Measurements from ENCODE around the gene REV3L.
"Not testable (repeated sequence)": the region's sequence is repeated elsewhere in the genome, so short reads cannot be mapped to it uniquely, and the experiment has no call there.

REV3L gene

DNA sequence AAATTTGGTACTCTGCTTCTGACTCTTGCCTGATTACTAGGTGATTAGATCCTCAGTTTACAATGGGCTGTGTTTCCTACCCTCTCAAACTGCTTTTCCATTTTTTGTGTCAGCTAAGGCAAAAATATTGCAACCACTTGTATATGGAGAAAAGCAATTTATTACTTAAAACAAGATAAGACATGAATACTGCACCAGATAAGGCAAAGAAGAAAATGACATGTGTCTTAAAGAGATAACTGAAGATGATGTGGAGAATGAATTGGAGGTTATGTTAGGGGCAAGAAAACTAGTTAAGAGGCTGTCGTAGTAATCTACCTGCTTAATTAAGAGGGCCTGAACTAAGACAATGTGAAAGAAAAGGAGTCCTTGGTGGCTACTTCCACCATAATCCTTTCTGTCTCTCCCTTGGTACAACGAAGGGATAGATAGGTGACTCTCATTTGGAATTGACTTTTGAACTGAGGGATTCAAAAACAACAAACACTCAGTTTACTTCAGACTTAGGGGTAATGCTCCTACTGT, 16.3 kb upstream of the REV3L start:
- no peak for DNase-seq (ENCODE audit: low read depth in 2 of 2)

DNA sequence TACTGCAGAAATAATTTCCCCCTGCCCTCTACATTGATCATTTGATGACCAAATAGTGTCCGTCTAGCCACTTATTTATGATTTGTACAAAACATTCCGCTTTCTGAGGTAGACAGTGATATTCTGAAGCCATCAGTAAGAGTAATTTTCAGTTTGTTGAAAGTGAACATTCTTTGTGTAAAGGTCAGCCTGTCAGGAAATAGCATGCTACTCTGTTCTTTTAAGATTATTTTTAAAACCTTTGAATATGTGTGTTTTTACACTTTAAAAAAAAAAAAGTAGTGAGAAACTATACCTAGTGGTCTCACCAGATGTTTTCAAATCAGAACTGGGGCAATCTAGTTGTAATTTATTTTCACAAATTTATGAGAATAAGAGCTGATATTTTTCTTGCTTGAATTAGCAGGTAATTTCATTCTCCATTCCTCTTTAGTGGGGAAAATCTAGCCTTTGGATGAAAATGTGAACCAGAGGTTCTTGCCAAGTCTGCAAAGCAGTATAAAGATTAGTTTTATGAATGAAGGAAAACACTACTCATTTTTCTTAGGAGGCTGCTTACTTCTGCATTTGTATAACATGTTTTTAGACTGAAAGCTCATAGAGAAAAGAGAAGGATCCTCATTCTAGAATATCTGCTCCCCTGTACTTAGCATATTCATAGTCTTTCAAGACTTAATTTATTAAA, 12.1 kb upstream of the REV3L start:
- DNase-seq (ENCODE audit: low read depth in 2 of 2) = no peak

DNA sequence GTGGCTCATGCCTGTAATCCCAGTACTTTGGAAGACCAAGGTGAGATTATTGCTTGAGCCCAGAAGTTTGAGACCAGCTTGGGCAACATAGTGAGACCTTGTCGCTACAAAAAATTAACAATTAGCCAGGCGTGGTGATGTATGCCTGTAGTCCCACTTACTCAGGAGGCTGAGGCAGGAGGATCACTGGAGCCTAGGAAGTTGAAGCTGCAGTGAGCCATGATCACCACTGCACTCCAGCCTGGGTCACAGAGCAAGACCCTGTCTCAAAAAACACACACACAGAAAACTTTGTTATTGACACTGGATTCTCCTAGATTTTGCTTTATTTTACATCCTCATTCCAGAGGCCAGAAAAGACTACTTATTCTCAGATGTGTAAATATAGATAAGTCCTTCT, 9.5 kb upstream of the REV3L start:
- no peak for DNase-seq (ENCODE audit: low read depth in 2 of 2)

DNA sequence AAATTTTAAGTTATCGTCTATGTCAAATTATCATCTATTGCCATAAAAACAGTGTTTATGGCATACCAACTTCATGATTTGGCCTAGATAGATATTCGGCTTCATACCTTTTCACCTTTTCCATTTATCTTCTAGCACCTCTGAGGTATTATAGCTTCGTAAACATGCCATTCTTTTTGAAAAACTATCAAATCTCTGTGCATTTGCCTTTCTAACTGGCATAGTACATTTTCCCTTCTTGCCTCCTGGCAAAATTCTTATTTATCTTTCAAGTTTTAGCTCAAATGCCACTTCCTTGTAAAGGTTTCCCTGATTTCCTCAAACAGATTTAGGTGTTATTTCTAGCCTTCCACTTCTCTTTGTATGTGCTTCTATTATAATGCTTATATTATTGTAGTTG, 7.0 kb upstream of the REV3L start:
- DNase-seq (ENCODE audit: low read depth in 2 of 2) = no peak

DNA sequence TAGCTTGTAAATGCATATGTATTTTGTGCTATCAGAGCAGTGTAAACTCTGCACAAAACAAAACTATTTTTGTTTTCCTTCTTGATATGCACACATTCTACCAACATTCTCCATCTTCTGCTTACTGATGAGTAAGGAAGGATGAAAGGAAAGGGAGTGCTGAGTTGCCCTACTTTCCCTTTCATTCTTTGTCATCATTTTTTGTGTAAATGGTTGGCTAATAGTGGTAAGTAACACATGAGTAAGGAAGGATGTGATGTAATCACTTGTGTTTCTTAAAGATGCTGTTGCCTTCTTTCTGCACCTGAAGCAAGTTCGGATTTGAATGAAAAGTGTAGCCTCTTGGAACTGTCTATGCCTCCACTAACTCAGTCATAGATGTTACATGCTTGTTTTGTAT, 4.6 kb upstream of the REV3L start:
- DNase-seq (ENCODE audit: low read depth in 2 of 2) = no peak

DNA sequence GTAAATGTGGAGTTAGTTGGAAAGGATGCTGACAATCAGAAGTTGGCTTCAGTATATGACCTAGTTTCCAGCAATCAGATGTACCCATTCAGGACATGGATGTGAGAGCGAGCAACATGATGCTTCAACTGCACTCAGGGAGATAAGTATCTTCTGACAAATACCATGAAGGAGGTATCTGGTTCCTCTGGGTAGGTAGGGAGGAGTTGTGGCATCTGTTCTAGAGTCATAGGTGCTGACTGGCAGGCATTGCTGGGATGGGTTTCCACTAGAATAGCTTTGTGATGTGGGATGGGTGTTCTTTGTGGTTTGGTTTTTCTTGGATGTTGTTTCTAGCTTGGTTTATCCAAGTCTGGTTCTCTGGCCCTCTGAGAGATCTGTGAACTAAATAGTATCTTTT, 3.9 kb upstream of the REV3L start:
- no peak for DNase-seq (ENCODE audit: low read depth in 2 of 2)

DNA sequence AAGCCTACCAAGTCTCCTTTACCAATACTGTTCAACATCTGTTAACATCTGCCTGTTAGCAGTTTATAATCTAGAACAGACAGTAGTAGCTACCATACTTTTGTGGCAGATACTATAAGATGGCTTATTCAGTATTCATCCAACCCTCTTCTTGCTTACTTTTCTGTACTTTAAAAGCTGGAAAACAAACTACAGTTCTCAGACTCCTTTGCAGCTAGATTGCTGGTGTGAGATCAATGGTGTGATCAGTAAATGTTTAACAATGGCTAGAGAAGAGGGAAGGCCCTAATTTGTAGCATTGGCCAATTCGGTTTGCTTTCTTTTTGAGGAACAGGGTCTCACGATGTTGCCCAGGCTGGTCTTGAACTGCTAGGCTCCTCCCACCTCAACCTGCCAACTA, 3.5 kb upstream of the REV3L start:
- no peak for DNase-seq (ENCODE audit: low read depth in 2 of 2)

DNA sequence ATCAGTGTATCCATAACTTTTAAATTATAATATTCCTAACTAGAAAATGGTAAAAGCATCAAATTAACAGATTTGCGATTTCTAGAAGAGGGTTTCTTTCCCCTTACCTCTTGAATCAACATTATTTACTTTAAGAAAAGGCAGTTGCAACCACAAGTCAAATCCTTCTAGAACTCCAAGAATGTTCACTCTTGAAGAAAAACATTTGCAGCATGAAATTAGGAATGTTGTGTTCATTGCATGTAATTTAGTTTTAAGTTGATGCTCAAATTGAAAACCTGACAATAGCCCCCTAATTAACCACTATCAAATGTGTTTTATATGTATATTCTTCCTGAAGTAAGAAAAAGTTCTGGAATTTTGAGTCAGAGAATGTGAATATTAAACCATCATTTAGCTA, 2.3 kb upstream of the REV3L start:
- no peak for DNase-seq (ENCODE audit: low read depth in 2 of 2)

DNA sequence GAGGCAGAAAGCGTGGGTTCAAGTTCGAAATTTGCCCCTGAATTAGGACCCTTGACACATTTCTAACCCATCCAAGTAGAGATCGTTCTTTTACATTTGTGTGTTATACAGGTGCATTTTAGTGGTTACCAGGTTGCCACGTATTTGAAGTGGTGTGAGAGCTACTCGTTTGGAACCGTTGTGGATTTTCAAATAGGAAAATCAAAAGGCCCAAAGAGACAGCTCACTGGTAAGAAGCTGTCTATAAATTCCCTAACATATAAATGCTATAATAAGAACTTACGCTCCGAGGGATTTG, 1.6 kb upstream of the REV3L start:
- no peak for DNase-seq (ENCODE audit: low read depth in 2 of 2)

DNA sequence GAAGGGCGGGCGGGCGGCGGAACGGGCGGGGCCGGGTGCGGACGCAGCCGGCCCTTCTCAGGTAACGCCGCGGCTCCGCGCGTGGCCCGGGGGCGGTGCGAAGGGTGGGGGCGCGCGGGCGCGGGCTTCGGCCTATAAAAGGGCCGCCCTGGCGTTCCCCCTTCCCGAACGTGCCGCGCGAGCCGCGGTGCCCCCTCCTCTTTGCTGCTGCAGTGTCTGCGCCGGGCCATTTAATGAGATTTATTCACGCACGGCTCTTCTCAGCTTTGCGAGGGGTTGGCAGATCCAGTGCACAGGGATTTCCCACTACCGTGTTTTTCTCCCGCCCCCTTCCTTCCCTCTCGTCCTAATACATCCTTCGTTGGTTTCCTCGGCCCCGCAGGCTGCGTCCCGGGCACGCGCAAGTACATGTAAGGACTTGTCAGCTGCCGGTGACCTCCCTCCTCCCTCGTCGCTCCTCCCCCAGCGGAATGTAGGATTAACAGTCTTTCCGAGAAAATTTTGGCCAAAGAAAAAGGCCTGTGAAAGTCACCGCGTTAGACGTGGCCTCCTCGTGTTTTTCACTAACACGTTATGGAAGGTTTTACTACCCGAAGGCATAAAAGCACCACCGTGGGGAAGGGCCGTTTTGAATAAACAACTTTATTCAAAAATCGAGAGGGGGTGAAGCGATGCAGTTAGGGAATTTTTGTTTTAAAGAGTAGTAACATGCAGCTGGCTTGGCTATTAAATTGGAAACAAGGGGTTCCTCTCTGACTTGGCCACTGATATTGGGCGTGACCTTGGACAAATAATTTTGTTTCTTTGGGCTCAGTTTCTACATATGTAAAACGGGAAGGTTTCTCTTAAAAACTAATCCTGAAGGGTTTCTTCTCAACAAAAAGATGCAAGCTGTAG, 966 bp upstream of the REV3L start:
- peak; percentile 78 for DNase-seq (ENCODE audit: low read depth in 2 of 2)

DNA sequence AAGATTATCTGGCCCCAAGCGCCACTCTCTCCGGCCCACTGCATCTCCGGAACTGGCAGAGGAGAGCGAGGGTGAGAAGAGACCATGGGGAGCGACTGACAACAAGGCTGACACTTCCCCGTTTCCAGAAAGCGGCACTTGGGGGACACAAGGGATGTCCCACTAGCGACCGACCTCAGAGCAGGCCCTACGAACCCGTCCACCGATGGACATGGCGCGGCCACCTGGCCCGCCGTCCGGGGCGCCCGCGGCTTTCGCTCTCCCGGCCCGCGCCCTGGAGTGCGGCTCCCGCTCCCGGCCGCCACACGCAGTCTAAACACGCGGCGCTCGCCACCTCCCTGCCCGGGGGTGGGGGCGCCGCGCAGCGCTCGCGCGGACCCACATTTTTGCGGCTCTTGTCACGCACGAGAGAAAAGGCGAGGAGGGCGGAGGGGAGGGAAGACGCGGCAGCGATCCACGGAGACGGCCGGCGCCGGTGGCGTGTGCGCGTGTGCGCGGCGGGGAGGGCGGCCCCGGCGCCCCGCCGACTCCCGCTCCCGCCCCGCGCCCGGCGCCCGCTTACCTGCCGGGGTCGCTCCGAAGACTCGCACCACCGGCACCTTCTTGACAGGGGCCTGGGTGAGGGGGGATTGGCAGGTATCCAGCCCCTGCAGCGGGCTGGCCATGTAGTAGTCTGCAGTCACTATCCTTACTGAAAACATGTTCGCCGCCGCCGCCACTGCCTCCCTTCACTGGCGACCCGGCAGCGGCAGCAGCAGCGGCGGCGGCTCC, 645 bp downstream of the REV3L start:
- DNase-seq (ENCODE audit: low read depth in 2 of 2) = peak; percentile 21 to 34

DNA sequence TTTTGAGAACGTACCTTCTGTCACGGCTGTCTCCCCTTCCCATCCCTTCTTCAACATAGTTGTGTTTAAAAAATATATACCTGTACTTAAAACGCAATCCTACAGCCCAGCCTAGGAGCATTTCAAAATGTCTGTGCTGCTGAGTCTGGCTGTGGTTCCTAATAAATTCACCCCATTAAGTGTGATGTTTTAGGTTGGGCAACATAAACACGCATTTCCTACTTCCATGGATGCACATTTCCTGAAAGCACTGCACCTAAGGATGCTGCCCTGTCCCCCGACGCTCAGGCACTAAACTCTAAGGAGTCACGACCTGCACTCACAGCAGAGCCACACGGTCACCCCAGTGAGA, 1.2 kb downstream of the REV3L start:
- DNase-seq (ENCODE audit: low read depth in 2 of 2) = no peak

DNA sequence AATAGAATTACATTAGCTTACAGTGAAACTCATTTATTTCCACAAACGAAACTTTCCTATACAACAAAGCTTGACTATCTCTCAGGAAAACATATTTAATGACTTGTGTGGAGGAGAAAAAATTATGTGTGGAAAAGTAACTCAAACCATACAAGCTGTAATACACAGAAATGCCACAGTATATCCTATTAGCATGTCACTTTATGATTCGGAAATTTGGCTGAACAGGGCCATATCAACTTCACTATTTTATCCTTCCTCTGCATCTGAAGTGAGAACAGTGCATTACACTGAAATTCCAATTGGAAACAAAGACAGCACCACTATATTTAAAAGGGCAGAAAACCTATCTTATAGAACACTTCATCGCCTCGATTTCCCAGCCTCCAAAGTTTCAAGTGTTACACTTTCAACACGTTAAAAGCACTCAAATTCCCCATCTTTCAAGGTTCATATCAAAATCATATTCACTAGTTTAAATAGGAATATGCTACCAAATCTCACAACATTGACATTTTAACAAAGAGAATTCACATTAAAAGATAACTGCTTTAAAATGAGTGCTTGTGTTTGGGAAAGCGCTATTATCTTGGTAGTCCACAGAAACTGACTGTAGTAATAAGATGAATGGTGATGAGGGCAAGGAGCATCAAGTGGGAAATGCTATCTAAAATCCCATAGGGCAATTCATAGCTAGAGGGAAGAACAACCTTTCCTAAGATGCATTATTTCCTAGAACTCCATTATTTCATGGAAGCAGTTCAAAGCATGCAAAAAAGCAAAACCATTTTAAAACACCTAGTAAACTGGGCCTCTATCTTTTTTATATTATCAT, 1.8 kb downstream of the REV3L start:
- no peak for DNase-seq (ENCODE audit: low read depth in 2 of 2)

DNA sequence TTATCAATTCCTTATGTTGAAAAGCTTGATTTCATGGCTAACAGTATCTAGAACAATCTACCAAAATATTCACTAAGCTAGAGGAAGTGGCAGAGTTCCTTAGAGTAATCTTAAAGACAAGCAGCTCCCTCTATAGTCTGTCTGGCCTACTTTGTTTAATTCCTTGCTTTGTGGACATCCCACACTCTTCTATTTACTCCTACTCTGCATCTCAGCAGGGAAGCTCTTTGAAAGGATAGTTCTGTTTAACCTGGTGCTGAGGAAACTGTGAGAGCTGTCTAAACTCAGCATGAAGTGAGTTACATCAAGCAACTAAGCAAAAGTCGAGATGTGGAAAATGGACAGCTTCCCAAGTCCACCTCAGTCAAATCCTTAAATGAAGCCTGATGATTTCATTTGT, 4.3 kb downstream of the REV3L start:
- no peak for DNase-seq (ENCODE audit: low read depth in 2 of 2)

DNA sequence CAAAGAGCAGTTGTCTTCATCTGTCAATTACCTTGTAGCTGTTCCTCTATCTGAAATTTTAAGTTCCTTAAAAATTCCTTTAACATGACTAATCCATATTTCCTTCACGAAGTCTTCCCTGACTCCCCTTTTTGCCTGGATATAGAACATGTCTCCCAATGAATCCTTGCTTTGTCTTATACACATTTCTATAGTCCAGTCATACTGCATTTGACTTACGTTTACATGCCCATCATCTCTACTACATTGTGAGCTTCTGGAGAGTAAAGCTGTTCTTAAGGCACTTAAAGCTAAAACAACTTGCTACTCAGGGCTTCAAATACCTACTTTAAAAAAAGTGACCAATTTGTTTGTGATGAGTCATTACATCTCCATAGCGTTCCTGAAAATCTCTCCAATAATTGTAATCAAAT, 4.9 kb downstream of the REV3L start:
- no peak for DNase-seq (ENCODE audit: low read depth in 2 of 2)

DNA sequence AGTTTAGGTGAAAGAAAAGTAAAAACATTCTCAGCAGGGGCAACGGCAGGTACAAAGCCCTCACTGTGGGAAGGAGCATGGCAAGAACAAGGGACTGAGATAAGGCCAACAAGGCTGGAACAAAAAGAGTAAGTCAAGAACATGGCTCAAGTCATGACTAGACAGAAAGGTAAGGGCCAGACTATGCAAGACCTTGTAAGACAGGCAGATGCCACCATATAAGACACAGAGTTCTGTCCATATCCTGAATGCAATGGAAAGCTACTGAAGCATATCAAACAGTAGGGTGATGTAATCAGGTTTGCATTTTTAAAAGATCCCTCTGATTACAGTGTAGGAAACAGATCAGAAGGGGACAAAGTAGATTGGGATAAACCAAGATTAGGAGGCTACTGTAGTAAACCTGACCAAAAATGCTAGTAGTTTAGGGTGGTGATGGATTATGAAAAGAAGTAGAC, 5.5 kb downstream of the REV3L start:
- no peak for DNase-seq (ENCODE audit: low read depth in 2 of 2)

DNA sequence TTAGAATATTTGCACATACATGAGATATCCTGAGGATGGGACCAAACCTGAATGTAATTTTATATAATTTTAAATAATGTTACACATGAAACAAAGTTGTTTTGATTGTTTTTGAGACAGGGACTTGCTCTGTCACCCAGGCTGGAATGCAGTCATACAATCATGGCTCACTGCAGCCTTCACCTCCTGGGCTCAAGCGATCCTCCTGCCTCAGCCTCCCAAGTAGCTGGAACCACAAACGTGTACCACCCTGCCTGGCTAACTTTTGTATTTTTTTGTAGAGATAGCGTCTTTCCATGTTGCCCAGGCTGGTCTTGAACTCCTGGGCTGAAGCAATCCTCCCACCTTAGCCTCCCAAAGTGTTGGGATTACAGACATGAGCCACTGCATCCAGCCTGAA, 7.0 kb downstream of the REV3L start:
- DNase-seq (ENCODE audit: low read depth in 2 of 2) = not testable (repeated sequence)

DNA sequence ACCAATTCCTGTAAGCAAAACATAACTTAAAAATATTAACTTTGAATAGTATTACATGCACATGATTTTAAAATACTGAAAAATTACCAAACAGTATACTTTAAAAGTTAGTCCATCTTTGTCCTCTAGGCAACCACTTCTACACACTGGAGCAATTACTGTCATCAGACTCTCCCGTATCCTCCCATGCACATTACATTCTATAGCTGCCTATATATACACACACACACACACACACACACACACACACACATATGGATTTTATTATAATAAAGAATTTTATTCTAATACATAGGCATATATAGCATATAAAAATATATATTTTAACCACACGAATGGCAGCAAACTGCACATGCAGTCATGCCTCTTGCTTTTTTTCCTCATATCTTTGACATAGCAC, 8.2 kb downstream of the REV3L start:
- DNase-seq (ENCODE audit: low read depth in 2 of 2) = no peak

DNA sequence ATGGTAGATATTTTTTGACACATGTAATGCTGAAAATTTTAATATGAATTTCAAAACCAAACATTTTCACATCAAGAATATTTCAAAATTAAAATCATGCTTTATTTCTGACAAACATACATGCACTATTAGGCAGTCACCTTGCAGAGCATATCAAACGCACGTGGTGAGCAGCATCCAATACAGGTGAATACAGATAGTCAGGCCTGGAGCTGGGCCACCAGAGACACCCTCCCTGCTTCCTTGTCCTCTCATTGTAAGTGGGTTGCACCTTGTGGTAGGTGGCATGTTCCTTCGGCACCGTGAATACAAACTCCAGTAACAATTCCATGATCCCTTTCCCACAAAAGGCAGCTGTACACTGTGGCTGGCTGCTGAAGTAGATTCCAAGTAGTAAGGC, 8.9 kb downstream of the REV3L start:
- DNase-seq (ENCODE audit: low read depth in 2 of 2) = no peak

DNA sequence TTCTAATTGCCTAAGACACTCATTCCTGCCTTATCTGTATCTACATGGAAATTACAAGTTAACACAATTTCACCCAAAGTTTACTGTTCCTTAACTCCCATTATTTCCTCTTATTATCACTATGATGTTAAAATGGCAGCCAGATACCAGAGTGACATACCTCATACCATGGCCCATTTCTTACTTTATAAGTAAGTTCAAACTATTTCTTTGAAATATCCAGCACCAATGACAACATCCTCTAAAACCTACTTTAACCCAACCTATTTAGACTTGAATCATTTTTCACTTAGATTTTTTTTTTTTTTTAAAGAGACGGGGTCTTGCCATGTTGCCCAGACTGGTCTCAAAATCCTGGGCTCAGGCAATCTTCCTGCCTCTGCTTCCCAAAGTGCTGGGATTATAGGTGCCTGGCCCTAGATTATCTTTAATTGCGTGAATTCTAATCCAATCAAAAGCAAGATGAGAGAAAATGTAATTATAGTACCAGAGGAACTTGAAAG, 10.0 kb downstream of the REV3L start:
- DNase-seq (ENCODE audit: low read depth in 2 of 2) = no peak

DNA sequence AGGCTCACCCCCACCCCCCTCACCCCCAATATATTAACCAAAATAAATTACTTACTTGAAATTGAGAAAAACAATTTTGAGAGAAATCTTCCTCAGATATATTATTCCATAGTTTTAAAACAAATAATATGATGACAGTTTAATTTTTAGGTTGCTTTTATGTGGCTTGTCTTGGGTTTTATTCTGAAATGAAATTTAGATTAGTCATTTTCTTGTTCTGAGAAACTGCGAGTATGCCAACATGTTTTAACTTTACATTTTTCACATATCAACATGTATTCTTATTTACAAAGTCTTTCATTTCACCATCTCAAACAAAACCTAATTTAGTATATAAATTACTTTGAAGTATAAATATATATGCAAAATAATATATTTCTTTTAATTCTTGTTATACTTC, 11.1 kb downstream of the REV3L start:
- no peak for DNase-seq (ENCODE audit: low read depth in 2 of 2)

DNA sequence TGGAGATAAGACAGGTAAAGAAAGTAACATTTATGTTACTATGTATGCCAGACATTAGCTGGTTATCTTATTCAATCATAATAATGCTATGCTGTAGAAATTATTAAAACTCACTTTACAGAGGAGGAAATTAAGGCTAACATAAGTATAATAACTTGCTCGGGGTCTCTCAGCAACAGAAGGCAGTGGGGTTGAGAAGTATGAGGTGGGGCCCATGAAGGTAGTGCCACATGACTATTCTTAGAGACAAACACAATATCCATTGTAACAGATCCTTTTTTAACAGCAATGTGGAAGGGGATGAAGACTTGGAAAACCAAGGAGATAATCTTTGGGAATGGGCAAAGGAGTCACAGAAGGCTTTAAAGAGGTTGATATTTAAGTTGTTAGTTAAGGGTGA, 11.5 kb downstream of the REV3L start:
- no peak for DNase-seq (ENCODE audit: low read depth in 2 of 2)
